Hindlimb muscle (tissue), 1 donor: ENCODE results near the gene PLEKHH2. TPM values are rescaled to one million over a fixed set of nuclear protein-coding genes. Genes with fewer than 3 reads are reported as not detected.
"Not testable (repeated sequence)": the region's sequence is repeated elsewhere in the genome, so short reads cannot be mapped to it uniquely, and the experiment has no call there.

ENCODE experiments used
- DNase-seq: peaks from one replicate; pipeline ENCODE4 v3.0.0-alpha.2; 2013
- polyA plus RNA-seq: library from polyadenylated mRNA; unstranded; fragments of 120-200 nt; gene quantifications from one replicate; pipeline ENCODE4 v1.2.1, GENCODE V29; 2013; ENCODE audit not compliant: insufficient read length

PLEKHH2 gene
- 5.6 TPM for polyA plus RNA-seq

- peak; percentile 90 for DNase-seq
Observed at GRCh38 chr2:43637030-43637803, at the start of gene PLEKHH2. TSS of gene PLEKHH2 (plus strand) at chr2:43637260. CDS start at chr2:43644674, 7,414 bp downstream.

GRCh38 chr2:43592443-43592842, 44.6 kb upstream of the PLEKHH2 start:
- DNase-seq: no peak

GRCh38 chr2:43593254-43593653, 43.8 kb upstream of the PLEKHH2 start:
- DNase-seq: no peak

GRCh38 chr2:43594875-43595274, 42.2 kb upstream of the PLEKHH2 start:
- no peak for DNase-seq

DNA sequence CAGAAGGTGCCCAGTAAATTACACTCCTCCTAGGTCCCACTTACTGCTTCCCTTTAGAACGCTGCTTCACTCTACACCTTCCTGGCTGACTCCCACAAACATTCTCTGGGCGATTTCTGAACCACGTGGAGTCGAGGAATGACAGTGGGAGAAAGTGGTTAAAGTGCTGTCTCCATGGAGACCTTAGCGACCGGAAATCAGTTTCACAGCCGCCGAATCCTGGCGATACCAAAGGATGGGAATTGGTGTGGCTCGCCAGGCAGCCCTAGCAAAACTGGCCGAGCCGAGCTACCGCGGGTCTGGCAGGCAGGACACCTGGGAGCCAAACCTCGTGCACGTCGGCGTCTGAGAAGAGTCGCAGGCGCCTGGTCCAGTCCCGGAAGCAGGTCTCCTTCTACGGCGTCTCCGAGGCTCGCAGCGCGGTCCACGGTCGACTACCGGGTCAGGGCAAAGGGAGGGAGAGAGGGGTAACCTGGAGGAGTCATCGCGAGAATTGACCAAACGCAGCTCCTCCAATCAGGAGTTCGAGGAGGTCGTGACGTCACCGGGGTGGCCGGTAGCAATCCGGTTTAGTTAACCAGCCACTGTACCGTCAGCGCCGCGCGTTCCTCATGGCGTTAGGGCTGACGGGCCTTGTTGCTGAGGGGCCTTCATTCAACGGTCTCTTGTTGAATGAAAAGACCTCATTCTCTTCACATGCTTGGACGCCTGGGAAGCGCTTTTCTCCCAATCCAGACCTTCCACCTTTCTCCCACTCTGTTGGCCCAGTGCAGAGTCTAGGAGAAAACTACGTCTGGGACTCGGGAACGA, 41.3 kb upstream of the PLEKHH2 start, which contains the start of gene THADA:
TSS of gene THADA (minus strand) at position 436 of the 810 bp plus-strand sequence. CDS start 3,646 bp downstream, outside the sequence.
- peak; percentile 99 for DNase-seq

- not testable (repeated sequence) for DNase-seq
Observed at GRCh38 chr2:43600596-43600995, 36.5 kb upstream of the PLEKHH2 start.

DNA sequence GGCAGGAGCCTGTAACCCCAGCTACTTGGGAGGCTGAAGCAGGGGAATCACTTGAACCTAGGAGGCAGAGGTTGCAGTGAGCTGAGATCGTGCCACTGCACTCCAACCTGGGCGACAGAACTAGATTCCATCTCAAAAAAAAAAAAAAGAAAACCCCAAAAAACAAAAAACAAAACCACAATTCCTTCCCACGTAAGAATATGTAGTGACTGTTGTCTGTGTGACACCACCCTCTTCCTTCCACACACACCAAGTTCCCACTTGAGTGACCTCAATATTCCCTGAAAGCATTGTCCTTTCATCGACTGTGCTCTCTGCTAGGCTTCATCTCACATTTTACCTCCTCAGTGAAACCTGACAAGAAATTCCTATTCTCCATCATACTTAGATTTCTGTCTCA, 32.4 kb upstream of the PLEKHH2 start:
- no peak for DNase-seq

DNA sequence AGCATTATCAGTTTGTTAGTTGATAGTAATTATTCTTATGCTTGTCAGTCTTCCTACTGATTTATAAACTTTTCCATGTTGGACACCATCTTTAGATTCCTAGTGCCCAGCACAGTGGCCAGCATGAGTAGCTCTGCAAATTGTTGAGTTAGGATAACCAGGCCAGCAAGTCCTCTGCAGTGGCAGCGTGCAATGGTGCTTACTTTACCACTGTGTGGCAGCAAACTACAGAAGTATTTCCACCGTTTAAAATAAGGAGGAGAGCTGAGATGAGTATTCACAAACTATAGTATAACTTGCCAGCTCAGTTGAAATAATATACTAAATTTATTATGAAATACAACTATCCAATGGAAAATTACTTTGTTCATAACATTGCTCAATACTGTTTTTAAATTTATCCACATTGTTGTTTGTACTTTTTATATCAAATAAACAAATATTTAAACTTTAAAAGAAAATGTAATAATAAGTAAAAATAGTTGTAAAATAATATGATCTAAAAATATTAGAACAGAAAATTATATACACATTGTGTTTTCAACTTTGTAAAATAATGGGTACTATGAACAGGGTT, 31.9 kb upstream of the PLEKHH2 start:
- DNase-seq: peak; percentile 23

DNA sequence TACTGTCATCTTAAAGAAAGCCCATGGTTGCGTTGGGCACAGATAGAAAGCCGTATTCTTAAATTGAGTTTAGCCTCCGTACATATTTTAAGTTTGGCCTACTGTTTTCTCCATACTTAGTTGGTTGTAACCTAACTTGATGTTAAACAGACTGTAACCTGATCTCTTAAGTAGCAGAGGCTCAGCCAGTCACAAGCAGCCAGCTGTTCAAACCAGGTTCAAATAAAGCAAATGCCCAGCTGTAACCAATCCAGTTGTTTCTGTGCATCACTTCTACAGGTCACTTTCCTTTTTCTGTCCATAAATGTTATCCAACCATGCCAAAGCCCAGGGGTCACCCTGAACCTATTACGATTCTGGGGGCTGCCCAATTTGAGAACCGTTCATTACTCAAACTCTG, 31.2 kb upstream of the PLEKHH2 start:
- no peak for DNase-seq

DNA sequence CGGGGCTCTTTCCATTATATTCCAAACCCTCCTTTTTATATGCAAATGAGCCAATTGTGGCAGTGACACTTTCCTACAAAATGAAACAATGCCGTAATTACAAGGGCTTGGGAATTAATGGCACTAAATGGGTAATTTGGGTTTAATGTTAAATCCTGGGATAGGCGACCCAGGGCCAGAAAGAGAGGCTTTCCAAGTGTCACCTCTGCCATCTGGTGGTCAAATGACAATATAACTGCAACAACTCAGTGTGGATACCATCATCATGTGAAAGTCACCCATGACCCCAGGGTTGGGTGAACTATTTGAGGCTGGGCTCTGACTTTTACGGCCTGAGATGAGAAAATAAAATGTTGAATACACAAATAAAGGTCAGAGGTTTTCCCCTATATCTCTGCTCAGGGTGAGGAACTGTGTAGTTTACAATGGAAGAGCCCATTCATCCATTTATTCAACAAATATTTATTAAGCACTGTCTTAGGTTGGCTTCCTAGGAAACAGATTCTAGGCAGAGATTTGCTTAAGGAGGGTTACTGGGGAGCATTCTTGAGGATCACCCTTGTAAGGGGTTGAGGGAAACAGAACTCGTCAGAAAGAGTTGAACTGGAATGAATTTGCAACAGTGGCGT, 27.7 kb upstream of the PLEKHH2 start:
- peak; percentile 38 for DNase-seq

DNA sequence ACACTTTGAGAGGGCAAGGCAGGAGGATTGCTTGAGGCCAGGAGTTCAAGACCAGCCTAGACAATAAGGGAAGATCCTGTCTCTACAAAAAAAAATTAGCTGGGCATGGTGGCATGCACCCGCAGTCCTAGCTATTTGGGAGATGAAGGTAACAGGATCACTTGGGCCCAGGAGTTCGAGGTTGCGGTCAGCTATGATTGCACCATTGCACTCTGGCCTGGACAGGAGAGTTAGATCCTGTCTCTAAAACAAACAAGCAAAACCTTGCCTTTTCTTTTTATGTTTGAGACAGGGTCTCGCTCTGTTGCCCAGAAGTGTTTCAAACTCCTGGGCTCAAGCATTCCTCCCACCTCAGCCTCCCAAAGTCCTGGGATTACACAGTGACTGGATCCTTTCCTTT, 26.7 kb upstream of the PLEKHH2 start:
- no peak for DNase-seq

DNA sequence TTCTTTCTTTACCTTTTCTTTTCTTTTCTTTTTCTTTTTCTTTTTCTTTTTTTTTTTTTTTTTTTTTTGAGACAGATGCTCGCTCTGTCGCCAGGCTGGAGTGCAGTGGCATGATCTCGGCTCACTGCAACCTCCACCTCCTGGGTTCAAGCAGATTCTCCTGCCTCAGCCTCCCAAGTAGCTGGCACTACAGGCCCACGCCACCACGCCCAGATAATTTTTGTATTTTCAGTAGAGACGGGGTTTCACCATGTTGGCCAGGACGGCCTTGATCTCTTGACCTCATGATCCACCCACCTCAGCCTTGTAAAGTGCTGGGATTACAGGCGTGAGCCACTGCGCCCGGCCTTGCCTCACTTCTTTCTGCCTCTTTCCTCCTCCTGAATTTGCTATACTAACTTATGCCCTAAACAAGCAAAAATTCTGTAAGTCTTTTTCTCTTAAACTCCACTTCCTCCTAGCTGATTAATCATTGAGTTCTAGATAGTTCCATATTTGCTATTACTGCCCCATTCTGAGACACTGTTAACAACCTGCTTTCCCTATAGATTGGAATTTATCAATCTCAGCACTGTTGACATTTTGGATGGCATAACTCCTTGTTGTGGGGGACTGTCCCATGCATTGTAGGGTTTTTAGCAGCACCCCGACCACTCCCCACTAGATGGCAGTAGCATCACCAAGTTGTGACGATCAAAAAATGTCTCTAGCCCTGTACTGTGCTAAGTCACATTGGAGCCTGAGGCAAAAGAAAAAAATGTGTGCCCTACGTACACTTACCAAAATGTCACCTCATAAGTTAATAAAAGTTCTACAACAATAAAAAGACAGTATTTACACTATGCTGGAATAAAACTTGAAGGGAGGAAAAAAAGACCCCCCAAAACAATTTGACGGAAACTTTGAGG, 24.8 kb upstream of the PLEKHH2 start:
- peak; percentile 80 for DNase-seq

DNA sequence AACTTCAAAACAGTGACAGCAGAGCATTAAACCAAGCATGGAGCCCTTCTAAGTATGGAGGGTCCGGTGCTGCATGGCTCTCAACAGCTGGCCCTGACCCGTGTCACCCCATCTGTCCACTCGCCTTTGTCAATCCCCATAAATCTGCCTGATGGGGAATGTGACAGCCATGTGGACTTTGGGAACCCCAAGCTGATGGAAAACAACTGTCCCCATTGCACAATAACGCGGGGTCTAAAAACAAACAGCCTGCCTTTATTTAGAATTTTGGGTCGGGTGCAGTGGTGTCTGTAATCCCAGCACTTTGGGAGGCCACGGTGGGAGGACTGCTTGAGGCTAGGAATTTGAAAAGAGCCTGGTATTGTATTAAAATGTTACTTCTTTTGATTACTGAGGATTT, 24.1 kb upstream of the PLEKHH2 start:
- DNase-seq: no peak

- no peak for DNase-seq
Observed at GRCh38 chr2:43616967-43617680, 19.9 kb upstream of the PLEKHH2 start.

DNA sequence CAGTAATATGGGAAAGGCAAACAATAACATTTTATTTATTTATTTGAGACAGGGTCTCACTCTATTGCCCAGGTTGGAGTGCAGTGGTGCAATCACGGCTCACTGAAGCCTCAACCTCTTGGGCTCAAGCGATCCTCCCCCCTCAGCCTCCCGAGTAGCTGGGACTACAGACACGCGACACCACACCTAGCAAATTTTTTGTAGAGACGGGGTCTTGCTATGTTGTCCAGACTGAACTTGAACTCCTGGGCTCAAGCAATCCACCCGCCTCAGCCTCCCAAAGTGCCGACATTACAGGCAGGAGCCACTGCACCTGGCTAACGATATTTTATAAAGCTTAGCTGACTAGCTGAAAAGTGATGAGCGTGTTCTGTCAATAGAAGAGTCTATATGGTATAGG, 17.5 kb upstream of the PLEKHH2 start:
- no peak for DNase-seq

DNA sequence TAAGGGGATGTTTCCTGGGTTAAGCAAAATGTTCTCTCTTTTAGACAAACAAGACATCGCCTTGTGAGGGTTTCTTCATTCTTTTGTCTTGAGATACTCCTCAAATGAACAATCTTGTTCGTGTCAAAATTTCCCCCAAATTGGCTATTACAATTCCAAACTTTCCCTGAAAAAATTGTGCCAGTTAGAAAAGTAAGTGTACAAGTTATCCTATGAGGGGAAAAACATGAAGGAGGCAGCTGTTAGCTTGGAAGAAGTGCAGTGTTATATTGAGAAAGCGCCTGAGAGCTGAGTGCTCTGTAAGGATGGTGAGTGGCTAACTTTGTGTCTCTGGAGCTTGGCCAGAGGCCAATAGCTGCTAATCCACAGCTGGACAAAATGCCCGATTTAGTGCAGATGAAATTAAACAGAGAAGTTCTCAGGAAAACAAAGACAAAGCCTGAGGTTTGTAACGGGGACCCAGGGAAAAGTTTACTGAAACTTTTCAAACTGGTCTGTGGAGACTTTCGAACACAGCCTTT, 14.1 kb upstream of the PLEKHH2 start:
- DNase-seq: no peak

DNA sequence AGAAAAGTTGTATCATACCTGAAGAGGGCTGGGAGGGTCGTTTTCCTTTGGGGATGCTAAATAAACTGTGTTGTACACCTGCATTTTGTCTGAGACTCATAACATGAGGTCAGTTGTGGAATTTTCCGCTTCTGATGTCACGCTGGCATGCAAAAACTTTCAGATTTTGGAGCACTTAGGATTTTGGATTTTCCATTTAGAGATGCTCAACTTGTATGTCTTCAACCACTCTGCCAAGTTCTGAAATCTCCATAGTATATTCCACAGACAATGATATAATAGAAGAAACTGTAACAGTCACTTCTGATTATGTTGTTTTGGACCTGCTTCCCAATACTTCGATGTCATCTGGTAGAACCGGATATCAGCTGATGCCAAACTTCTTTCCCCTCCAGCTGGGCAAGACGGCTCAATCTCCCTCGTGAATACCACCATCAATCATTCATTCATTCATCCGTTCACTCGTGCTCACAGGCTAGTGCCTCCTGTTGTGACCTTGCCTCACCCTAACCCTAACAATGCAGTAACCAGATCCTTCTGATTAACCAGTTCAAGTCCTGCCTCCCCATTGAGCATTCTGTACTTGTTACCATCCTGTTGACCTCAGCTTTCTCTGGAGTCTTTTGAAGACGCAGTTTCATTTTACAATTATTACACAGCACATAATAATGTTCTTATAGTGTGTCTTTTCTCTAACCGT, 5.3 kb upstream of the PLEKHH2 start:
- DNase-seq: no peak

DNA sequence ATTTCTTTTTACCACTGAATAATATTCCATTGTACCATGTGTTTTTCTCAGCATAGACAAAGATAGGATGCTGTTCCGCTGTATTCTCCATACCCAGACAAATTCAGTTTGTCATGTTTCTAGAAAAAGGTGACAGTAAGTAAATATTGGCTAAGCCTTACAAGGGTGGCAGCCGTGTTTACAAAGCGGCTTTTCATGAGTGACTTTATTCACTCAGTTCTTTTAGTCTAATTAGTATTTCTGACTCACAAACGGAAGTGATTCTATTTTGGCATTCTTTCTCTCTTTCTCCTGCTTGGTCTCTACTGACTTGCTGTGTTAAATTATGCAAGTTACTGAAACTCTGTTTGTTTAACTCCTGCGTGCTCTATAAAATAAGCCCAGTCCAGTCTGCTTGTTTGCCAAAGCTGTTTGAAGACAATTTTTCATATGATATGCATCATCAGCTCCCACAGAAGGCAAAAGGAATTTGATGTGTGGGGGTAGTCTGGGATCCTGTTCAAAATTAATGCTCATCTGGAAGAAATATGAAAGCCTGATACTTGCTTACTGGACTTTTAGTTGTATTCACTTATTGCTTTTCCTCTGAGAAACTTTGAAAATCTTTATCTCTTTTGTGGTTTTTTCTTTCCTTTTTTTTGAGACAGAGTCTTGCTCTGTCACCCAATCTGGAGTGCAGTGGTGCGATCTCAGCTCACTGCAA, 2.3 kb upstream of the PLEKHH2 start:
- DNase-seq: peak; percentile 48

- not testable (repeated sequence) for DNase-seq
Observed at GRCh38 chr2:43636153-43636552, 907 bp upstream of the PLEKHH2 start.
